NCI-H1436 treated with DMSO at 0.1 percent for 48 hours (cell line): ENCODE data around the gene AFTPH.

Experiments used
- DNase-seq: peaks from one replicate; lab custom pipeline; 2025; lab: John Stamatoyannopoulos, UW

The AFTPH gene

GRCh38 chr2:64523666-64524603 is at the start of gene AFTPH:
Gene AFTPH, plus strand, starts transcription at chr2:64524328. Its CDS starts 27,147 bp downstream, at chr2:64551475.
- DNase-seq: peak; percentile 96

DNA sequence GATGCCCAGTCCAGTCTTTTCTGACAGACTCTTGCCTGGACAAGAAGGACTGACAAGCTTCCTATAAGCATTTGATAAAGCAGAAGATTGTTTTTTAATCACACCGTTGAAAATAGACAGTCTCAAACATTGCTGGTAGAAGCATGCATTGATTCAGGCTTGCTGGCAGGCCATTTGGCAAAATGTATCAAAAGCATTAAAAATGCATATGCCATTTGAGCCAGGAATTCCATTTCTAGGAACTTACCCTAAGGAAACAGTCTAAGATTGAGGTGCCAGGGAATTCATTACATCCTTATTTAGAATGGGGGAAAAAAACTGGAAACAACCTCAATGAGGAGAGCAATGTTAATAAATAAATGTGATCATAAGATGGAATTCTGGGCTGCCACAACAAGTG is 49.5 kb upstream of the AFTPH start:
- no peak for DNase-seq

GRCh38 chr2:64477037-64477436 is 47.1 kb upstream of the AFTPH start:
- DNase-seq: no peak

DNA sequence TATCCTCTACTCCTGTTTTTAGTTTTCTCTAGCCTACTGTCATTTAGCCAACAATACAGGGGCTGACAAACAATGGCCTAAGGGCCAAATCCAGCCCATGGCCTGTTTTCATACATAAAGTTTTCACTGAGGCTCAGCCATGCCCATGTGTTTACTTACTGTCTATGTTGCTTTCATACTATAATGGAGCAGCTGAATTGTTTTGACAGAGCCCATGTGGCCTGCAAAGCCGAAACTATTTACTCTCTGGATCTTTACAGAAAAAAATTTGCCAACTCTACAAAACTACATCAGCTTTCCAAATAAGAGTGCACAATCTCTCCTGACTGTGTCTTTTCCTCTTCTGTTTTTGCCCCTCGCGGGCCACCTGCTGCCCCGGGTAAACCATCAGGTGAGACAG is 46.1 kb upstream of the AFTPH start:
- no peak for DNase-seq

DNA sequence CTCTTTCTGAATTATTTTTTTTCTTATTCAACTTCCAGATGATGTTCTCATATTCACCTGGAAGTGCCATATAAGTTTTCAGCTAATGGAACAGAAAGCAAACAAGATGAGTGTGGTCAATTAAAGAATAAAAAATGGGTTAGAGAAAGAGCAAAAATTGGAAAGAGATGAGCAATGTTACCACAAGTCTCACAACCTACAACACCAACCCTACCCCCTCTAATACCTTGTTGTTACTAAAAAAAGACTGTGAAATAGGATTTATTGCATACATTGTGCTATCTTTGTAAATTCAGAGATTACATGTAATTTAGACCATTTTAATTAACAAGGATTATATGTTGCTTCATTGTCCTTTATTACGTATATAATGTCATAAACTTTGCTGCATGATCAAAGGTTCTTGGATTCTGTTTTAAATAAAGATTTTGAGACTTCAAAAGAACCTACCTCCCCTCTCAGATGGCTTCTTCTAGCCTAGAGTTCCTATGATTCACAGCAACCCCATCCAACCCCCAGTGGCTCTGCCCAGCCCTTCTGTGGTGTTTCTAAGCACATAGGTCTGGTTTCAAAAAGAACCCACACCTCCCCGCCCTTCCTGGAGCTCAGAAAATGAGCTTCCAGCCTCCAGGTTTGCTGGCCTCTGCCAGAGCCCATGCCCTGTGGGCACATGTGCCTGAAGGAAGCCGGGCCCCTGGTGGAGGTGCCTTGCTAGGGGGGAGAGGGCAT is 45.5 kb upstream of the AFTPH start:
- no peak for DNase-seq

DNA sequence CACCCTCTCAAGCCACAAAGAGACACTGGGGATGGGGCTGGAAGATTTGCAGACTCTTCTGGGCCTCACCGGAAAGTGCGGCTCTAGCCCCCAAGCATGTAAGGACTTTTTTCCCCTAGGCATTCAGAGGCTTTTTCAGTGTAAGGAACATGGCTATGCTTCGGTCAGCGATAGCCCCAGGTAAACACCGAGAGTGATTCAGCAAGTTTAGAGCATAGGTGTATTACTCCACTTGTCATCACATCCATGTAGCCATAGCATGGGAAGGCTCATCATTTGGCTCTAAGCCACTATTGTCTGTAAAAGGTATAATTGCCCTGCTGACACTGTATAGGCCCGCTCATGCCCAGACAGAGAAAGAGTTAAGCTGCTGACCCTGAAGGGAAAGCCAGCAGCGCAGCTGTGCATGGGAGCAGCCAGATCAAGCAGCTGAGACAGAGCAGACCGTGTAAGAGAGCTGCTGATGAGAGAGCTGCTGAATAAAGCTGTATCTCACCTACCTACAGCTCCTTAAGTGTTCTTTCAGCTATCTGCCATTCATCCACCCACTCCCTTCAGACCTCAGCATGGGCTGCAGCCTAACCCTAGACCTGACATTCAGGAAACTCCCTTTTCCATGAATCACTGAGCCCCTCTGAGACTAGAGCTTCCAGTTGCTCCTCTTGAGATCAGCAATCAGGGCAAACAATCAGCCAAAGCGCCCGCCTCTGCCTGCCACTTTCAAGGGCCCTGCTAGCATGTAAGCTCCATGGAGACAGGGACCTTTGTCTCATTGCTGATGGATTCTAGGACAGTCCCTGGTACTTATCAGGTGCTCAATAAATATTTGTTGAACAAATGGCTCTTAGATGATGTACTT is 44.6 kb upstream of the AFTPH start:
- DNase-seq: no peak

DNA sequence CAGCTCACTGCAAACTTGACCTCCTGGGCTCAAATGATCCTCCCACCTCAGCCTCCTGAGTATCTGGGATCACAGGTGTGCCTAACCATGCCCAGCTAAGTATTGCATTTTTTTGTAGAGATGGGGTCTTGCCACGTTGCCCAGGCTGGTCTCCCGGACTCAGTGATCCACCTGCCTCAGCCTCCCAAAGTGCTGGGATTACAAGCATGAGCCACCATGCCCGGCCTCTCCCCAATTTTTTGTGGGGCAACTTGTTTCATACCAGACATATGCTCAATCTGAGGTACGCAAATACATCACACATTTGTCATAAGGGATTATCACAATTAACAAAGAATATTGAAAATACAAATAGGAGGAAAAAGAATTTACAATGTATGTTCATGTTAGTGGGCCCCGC is 42.5 kb upstream of the AFTPH start:
- no peak for DNase-seq

DNA sequence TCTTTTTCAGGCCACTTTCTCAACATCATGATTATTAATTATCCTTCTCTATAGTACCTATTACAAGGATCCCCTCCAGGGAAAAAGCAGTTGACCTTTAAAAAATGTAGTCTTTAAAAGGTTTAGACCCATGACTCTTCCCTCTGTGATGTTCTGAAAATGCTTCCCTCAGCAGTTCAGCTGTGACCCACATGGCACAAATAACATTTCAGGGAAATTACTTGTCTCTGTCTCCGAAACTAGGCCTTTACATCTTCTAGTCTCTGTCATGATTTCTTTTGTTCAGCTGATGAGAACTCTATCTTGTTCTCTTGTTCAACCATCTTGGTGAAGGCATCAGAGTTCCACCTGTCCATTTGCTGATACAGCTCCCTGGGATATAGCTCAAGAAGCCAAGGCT is 41.9 kb upstream of the AFTPH start:
- DNase-seq: no peak

DNA sequence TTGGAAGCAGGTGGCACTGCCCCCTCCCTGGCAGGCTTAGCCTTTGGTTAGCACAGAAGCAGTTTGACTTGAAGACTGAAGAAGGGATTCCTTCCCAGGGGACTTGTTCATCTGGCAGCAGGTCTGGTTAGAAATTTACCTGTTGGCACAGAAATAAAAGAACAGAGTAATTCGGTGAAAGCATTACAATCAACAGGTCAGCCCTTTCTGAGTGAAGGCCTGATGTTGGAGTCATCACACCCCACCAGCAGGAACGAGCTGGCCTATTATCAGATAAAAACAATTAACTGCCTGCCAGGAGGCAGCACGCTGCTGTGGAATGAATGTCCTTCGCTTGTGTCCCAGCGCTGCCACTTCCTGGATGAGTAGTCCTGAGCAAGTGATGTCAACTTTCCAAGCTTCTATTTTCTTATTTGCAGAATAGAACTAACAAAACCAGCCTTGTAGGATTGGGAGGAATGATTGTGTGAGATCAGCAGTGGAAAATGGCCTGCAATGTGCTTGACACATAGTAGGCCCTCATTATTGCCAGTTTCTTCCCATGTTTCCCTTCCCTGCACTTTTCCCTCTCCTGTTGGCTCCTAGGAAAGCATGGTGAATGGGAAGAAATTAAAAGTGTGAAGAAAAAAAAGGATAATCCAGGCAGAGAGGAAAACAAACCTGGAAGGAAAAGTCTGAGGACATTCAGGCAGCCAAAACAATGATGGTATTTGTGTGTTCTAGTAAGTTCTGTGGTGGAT is 41.2 kb upstream of the AFTPH start:
- no peak for DNase-seq

- no peak for DNase-seq
These were observed 38.8 kb upstream of the AFTPH start for GRCh38 chr2:64485331-64485730.

- DNase-seq: no peak
These were observed 38.2 kb upstream of the AFTPH start for GRCh38 chr2:64485961-64486360.

DNA sequence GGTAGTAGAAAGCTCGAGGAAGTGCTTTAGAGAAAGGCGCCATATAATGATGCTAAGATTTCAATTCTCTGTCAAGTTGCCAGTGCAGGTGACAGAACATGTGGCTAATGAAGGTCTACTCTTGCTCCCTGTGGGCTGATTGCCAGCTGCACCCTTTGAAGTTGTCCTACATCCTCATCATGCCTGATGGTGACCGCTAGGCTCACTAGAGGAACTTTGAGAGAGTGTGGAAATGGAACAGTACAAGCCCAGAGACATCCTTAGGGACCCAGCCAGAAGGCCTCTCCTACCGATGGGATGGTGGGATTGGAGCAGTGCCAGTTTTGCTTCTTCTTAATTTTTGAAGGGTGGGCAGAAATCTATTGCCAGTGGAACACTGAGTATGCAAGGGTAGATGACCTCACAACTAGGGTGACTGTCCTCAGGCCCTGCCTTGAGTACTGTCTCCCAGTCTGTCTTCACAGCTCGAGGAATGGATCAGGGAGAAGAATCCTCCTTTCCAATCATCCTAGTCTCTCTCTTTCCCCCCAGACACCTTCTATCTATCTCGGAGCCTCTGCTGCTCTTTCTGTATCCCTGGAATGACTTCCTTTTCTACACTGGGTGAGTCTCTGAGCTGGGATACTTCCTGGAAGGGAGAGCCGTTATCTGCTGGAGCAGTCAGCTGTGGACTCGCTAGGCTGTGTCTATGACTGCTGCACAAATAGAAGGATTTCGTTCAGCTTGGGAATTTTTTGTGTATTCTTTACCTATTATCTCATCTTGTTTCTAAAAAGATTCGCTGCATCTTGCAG is 36.7 kb upstream of the AFTPH start:
- no peak for DNase-seq

- DNase-seq: no peak
These were observed 35.8 kb upstream of the AFTPH start for GRCh38 chr2:64488050-64488974.

DNA sequence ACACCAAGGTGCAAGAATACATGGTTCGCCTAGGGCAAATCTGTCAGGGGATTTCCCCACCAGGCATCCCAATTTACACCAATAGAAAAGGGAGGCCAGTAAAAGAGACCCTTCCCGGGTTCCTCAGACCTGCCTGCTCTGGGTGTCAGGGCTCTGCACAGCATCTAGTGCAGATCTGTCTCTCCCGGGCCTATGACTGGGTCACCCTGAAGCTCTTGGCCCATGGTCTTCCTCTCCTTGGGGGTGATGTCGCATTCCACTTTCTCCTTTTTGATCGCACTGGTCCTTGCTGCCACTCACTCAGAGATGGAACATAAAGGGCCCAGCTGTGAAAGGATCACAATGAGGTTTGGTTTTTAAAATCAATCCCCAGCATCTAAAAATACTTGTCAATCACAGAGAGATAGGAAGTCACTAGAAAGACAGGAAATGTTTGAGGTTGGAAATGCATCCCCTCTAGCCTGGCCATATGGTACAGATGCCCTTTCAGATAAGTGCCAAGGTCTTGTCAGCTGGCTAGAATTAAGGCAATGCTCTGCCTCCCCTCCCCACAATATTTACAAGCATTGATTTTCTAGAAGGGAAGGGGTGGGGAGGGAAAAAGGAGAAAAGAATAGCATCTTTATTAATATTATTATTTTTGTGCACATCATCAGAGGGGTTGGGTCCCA is 34.9 kb upstream of the AFTPH start:
- no peak for DNase-seq

DNA sequence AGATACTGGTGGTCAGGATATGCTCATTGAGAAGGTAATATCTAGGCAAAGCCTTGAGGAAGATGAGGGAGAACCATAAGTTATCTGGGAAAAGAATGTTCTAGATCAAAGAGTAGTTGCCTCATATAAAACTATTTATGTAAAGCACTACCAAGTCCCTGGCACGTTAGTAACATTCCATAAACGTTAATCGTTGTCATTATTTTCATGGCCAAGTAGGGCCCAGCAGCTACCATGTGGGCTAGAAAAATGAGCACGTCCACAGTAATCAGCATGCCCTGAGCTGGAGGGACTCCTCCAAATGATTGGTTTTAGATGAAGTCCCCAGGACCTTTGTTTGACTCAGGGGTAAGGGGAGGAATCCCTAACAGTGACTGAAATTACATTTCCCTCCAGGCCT is 32.7 kb upstream of the AFTPH start:
- no peak for DNase-seq

DNA sequence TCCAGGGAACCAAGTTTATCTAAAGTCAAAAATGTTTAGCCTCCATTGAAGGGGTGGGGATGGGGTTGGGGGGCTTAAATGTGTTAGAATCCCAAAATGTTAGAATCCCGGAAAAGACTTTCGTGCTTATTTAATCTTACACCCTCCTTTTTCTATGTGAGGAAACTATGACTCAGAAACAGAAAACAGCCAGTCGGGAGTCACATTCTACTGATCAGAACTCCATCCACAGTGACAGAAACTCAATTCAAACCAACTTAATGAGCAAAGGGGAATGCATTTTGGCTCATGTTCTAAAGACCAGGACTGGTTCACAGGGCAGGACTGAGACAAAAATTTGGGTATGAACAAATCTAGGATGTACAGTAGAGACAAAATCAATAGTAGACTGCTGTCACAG is 31.9 kb upstream of the AFTPH start:
- DNase-seq: no peak

DNA sequence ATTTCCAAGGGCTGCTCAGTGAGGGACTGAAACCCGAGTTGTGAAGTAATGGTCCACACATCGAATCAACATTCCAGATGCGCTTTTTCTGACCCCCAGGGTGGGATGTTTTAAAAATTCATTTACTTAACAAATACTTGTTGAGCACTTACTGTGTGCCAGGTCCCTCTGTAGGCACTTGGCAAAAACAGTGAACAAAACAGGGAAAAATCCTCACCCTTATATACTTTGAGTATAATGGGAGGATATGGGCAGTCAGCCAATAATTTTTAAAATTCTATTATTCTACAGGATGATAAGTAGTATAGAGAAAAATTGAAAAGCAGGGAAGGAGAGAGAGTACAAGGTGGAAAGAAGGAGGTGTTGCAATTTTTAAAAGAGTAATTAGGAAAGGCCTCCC is 31.3 kb upstream of the AFTPH start:
- no peak for DNase-seq

- peak; percentile 21 for DNase-seq
These were observed 30.3 kb upstream of the AFTPH start for GRCh38 chr2:64493788-64494187.

DNA sequence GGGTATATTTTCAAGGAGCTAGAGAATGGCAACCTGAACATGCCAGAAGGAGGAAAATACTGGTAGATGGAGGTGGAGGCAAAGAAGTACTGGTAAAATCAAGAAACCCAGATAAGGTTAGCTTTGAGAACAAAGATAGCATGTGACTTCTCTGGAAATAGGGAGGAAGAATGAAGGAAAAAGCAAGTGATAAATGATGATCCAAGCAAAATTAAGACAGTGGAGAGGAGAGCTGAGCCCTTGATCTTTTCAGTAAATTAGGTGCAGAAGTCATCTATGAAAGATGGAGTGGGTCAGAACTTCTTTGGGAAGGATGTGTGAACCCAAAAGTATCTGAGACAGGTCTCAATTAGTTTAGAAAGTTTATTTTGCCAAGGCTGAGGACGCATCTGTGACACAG is 25.7 kb upstream of the AFTPH start:
- no peak for DNase-seq
